Stimulated activated CD4-positive, alpha-beta T cell treated with anti-CD3 and anti-CD28 coated beads, Interleukin-2, amount 100 ng/mL, for 4 hours (primary cell): ENCODE measurements around the gene CD180.
"Not testable (repeated sequence)": the region's sequence is repeated elsewhere in the genome, so short reads cannot be mapped to it uniquely, and the experiment has no call there.

ENCODE experiments used
- DNase-seq: peaks from one replicate; pipeline ENCODE4 v3.0.0-alpha.2; 2020; ENCODE audit warnings: low read depth

CD180 gene

GRCh38 chr5:67188274-67189078, 8.1 kb downstream of the CD180 start:
- no peak for DNase-seq

GRCh38 chr5:67187006-67187715, 9.4 kb downstream of the CD180 start:
- no peak for DNase-seq

- no peak for DNase-seq
These were observed 12.7 kb downstream of the CD180 start for GRCh38 chr5:67183859-67184258.

- DNase-seq, result no peak
These were observed 14.3 kb downstream of the CD180 start for GRCh38 chr5:67182301-67182790.

GRCh38 chr5:67181648-67182221, 14.9 kb downstream of the CD180 start:
- DNase-seq, result no peak

GRCh38 chr5:67179697-67180361, 16.8 kb downstream of the CD180 start:
- DNase-seq, result no peak

- no peak for DNase-seq
These were observed 17.6 kb downstream of the CD180 start for GRCh38 chr5:67178966-67179365.

GRCh38 chr5:67178085-67178484, 18.5 kb downstream of the CD180 start:
- no peak for DNase-seq

GRCh38 chr5:67176936-67177335, 19.7 kb downstream of the CD180 start:
- no peak for DNase-seq

GRCh38 chr5:67173959-67174358, 22.6 kb downstream of the CD180 start:
- DNase-seq, result no peak

- DNase-seq, result not testable (repeated sequence)
These were observed 23.2 kb downstream of the CD180 start for GRCh38 chr5:67173351-67173750.

GRCh38 chr5:67170767-67171166, 25.8 kb downstream of the CD180 start:
- DNase-seq, result no peak

GRCh38 chr5:67168069-67168468, 28.5 kb downstream of the CD180 start:
- no peak for DNase-seq

GRCh38 chr5:67166460-67167285, 29.9 kb downstream of the CD180 start:
- peak; percentile 43 for DNase-seq

- peak; percentile 54 for DNase-seq
These were observed 30.8 kb downstream of the CD180 start for GRCh38 chr5:67165526-67166459.

GRCh38 chr5:67164856-67165525, 31.6 kb downstream of the CD180 start:
- no peak for DNase-seq

GRCh38 chr5:67163863-67164595, 32.6 kb downstream of the CD180 start:
- DNase-seq, result no peak

GRCh38 chr5:67163231-67163756, 33.3 kb downstream of the CD180 start:
- DNase-seq, result no peak

- no peak for DNase-seq
These were observed 34.8 kb downstream of the CD180 start for GRCh38 chr5:67161767-67162166.
